Lower leg skin (tissue), 4 donors: ENCODE results near the gene C20orf96. TPM values are rescaled to one million over a fixed set of nuclear protein-coding genes. Genes with fewer than 3 reads are reported as not detected.

Source experiments
- DNase-seq, 2 donors: peaks; one replicate each; pipeline ENCODE4 v3.0.0-alpha.2; 2019; ENCODE audit warnings: low spot score in 2 of 2
- H3K4me3 ChIP-seq: fragments of 200-600 bp; sonication (generic); 2 replicates; pipeline ENCODE4 v1.5.1; 2017; ENCODE audit warnings: mild to moderate bottlenecking, low read depth; ENCODE audit not compliant: poor library complexity, severe bottlenecking
- POLR2A ChIP-seq, 2 donors: fragments of 450-650 bp; IDR thresholded peaks; one replicate each; pipeline ENCODE4 v1.6.1; 2016 to 2017; ENCODE audit warnings: antibody characterized with exemption in 2 of 2, mild to moderate bottlenecking in 1 of 2, moderate library complexity in 1 of 2
- WGBS, 2 donors: methylation state at CpG; one replicate each; pipeline ENCODE4 v1.1.5; 2018; 5-methylcytosine and 5-hydroxymethylcytosine counted together
- intact Hi-C: fragments of 100-400 bp; cut with DNase I; formaldehyde crosslinking; loops from one replicate; pipeline ENCODE4 v1.15.0; 2023; ENCODE audit warnings: low total_unique reads
- total RNA-seq, 4 donors: library from RNA; depleted of rRNA; stranded (reverse); fragments of >200 nt; gene quantifications; one replicate each; pipeline ENCODE4 v1.1.0, GENCODE V29; 2016
- TF ChIP-seq, protein P1 (sequence below), 3 donors: fragments of 450-650 bp; IDR thresholded peaks; one replicate each; pipeline ENCODE4 v1.5.1; 2016; ENCODE audit warnings: antibody characterized with exemption in 3 of 3, mild to moderate bottlenecking in 3 of 3, moderate library complexity in 2 of 3

The C20orf96 gene
- total RNA-seq, 4 donors from 2014 or later: 0.36 to 0.59 (median 0.52) TPM; not detected in 1

- DNase-seq: no peak
- intact Hi-C loops: no loop called here
- TF ChIP-seq, protein P1, sequence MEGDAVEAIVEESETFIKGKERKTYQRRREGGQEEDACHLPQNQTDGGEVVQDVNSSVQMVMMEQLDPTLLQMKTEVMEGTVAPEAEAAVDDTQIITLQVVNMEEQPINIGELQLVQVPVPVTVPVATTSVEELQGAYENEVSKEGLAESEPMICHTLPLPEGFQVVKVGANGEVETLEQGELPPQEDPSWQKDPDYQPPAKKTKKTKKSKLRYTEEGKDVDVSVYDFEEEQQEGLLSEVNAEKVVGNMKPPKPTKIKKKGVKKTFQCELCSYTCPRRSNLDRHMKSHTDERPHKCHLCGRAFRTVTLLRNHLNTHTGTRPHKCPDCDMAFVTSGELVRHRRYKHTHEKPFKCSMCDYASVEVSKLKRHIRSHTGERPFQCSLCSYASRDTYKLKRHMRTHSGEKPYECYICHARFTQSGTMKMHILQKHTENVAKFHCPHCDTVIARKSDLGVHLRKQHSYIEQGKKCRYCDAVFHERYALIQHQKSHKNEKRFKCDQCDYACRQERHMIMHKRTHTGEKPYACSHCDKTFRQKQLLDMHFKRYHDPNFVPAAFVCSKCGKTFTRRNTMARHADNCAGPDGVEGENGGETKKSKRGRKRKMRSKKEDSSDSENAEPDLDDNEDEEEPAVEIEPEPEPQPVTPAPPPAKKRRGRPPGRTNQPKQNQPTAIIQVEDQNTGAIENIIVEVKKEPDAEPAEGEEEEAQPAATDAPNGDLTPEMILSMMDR (IDR thresholded peaks at IDR 0.05): no peak
- TF ChIP-seq POLR2A (IDR thresholded peaks at IDR 0.05): no peak
- 91% methylated on average over 3 of the region's 3 CpGs for WGBS, 2 donors
- H3K4me3 ChIP-seq: no peak overlapping the region
Measured at GRCh38 chr20:273884-274283, 16.7 kb downstream of the C20orf96 start.

DNA sequence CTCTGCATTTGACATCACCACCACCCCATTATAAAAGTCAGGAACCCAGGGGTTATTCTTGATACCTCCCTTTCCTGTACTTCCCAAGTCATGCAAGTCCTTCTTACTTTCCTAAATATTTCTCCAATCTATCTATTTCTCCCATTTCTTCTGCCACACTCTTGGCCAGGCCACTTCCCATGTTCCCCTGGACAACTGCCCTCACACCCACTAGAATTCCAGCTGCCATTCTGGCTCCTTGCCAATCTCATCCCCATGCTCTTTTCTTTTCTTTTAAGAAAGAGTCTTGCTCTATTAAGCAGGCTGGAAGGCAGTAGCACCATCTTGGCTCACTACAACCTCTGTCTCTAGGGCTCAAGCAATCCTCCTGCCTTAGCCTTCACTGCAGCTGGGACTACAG is 17.8 kb downstream of the C20orf96 start:
- intact Hi-C loops: no loop called here
- DNase-seq: no peak

GRCh38 chr20:271528-271927 is 19.0 kb downstream of the C20orf96 start:
- intact Hi-C loops: no loop called here
- DNase-seq: no peak
- no peak overlapping the region for H3K4me3 ChIP-seq
- no peak for TF ChIP-seq POLR2A (IDR thresholded peaks at IDR 0.05)
- TF ChIP-seq, protein P1 (IDR thresholded peaks at IDR 0.05): no peak

More for the DNA sequence above, 17.8 kb downstream of the C20orf96 start:
- no peak overlapping the region for H3K4me3 ChIP-seq
- TF ChIP-seq POLR2A (IDR thresholded peaks at IDR 0.05): no peak
- TF ChIP-seq, protein P1 (IDR thresholded peaks at IDR 0.05): no peak

DNA sequence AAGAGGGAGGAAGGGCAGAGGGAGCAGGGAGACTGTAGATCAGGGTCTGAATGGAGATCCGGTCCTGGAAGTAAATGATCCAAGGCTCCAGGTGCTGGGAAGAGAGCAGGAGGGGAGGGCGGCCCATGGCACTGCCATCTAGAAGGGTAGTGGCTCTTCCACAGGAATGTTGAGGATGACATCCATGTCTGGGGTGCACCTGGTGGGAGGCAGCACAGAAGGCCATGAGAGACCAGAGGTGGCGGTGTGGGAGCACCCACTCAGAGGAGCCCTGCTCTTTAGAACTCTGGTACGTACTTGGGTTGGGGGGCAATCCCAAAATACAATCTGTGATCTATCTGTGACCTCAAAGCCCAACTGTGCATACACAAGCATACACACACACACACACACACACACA is 19.5 kb downstream of the C20orf96 start:
- TF ChIP-seq, protein P1 (IDR thresholded peaks at IDR 0.05): no peak
- no peak for TF ChIP-seq POLR2A (IDR thresholded peaks at IDR 0.05)
- 88 to 96% methylated on average over 4 of the region's 4 CpGs for WGBS, 2 donors
- intact Hi-C loops: no loop called here
- peak in 1 of 2 donors; percentile 53 for DNase-seq
- H3K4me3 ChIP-seq: no peak overlapping the region

DNA sequence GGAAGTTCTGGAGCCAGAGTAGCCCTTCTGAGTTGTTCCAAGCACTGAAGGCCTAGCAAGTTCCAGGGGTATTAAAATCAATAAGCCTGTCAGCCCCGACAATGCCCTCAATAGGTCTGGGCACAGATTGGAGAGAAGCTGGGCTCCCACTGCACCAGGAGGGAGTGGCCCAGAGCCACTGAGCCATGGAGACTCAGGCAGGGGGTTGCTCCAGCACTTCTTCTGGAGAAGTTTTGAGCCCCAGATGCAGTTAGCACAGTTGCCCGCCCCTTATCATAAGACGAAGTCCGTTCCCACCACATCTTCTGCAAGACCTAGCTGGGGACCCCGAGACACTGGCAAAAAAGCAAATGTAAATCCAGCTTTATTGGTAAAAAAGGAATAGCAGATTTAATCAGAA is 20.0 kb downstream of the C20orf96 start:
- H3K4me3 ChIP-seq: no peak overlapping the region
- no peak for TF ChIP-seq POLR2A (IDR thresholded peaks at IDR 0.05)
- TF ChIP-seq, protein P1 (IDR thresholded peaks at IDR 0.05): no peak
- peak in 1 of 2 donors; percentile 69 for DNase-seq
- intact Hi-C loops: no loop called here
- WGBS, 2 donors: 90% methylated on average over 5 of the region's 5 CpGs
